Activated T-helper 1 cell treated with anti-CD3 and anti-CD28 coated beads, Interleukin-12 subunit alpha, Interleukin-12 subunit beta, Interleukin-2, Interleukin-4 antibody, amounts not matched to agents 30 ng/mL and 10 ng/mL and 1 ng/mL, durations not matched to agents 14 hours and 24 hours and 36 hours (primary cell): ENCODE results near the gene ASCC2. TPM values are rescaled to one million over a fixed set of nuclear protein-coding genes. Genes with fewer than 3 reads are reported as not detected.

ENCODE experiments used
- DNase-seq: peaks from one replicate; pipeline ENCODE4 v3.0.0; 2021; ENCODE audit warnings: low spot score
- H3K27ac Mint-ChIP-seq: one replicate; pipeline ENCODE4 v1.8.0; 2021; ENCODE audit warnings: mild to moderate bottlenecking, mixed read lengths
- H3K27me3 Mint-ChIP-seq: one replicate; pipeline ENCODE4 v1.8.0; 2022; ENCODE audit warnings: mild to moderate bottlenecking, moderate library complexity, mixed read lengths; ENCODE audit not compliant: insufficient read depth
- H3K36me3 Mint-ChIP-seq: one replicate; pipeline ENCODE4 v1.8.0; 2021; ENCODE audit warnings: low read depth, mixed read lengths
- H3K4me1 Mint-ChIP-seq: one replicate; pipeline ENCODE4 v1.8.0; 2021; ENCODE audit warnings: low read depth, mixed read lengths
- H3K4me3 Mint-ChIP-seq: one replicate; pipeline ENCODE4 v1.8.0; 2021; ENCODE audit warnings: mild to moderate bottlenecking, moderate library complexity, mixed read lengths
- H3K9me3 Mint-ChIP-seq: one replicate; pipeline ENCODE4 v1.8.0; 2021; ENCODE audit warnings: mixed read lengths
- intact Hi-C: fragments of 100-400 bp; cut with micrococcal nuclease; formaldehyde crosslinking; loops from one replicate; pipeline ENCODE4 v1.15.1; 2024
- total RNA-seq: library from RNA; stranded (reverse); gene quantifications from 2 replicates; pipeline ENCODE4 v1.2.3, GENCODE V29; 2022

ASCC2 gene
- total RNA-seq, 1 donor from 2014 or later: 84.5 TPM

- Mint-ChIP-seq H3K4me3 (no peak overlapping the region), H3K9me3 (no peaks in the 10 kb centered on the region), H3K4me1 (no peaks in the 10 kb centered on the region), H3K27ac (peak overlapping the region; percentile 29), H3K27me3 (no peaks in the 10 kb centered on the region), H3K36me3 (peaks cover 31% of the 10 kb centered on the region)
- intact Hi-C loops: no loop called here
- no peak for DNase-seq
These were observed 49.5 kb downstream of the ASCC2 start for GRCh38 chr22:29788339-29789279.

GRCh38 chr22:29787371-29787980, 50.6 kb downstream of the ASCC2 start:
- H3K27me3 Mint-ChIP-seq: no peaks in the 10 kb centered on the region
- intact Hi-C loops: no loop called here
- no peak for DNase-seq
- no peak overlapping the region for H3K27ac Mint-ChIP-seq
- H3K9me3 Mint-ChIP-seq: no peaks in the 10 kb centered on the region
- no peak overlapping the region for H3K4me3 Mint-ChIP-seq
- peaks cover 27% of the 10 kb centered on the region for H3K36me3 Mint-ChIP-seq
- H3K4me1 Mint-ChIP-seq: no peaks in the 10 kb centered on the region

- Mint-ChIP-seq H3K4me3 (no peak overlapping the region), H3K9me3 (no peaks in the 10 kb centered on the region), H3K4me1 (no peaks in the 10 kb centered on the region), H3K27ac (no peak overlapping the region), H3K36me3 (peaks cover 24% of the 10 kb centered on the region), H3K27me3 (no peaks in the 10 kb centered on the region)
- intact Hi-C loops: no loop called here
- no peak for DNase-seq
These were observed 52.0 kb downstream of the ASCC2 start for GRCh38 chr22:29786031-29786430.

- peaks cover 18% of the 10 kb centered on the region for H3K36me3 Mint-ChIP-seq
- intact Hi-C loops: no loop called here
- H3K4me3 Mint-ChIP-seq: no peak overlapping the region
- H3K9me3 Mint-ChIP-seq: no peaks in the 10 kb centered on the region
- H3K27ac Mint-ChIP-seq: no peak overlapping the region
- no peak for DNase-seq
- H3K4me1 Mint-ChIP-seq: no peaks in the 10 kb centered on the region
- H3K27me3 Mint-ChIP-seq: no peaks in the 10 kb centered on the region
These were observed 53.4 kb downstream of the ASCC2 start for GRCh38 chr22:29784451-29785361.

- H3K4me1 Mint-ChIP-seq: no peaks in the 10 kb centered on the region
- no peaks in the 10 kb centered on the region for H3K27me3 Mint-ChIP-seq
- H3K36me3 Mint-ChIP-seq: peaks cover 3% of the 10 kb centered on the region
- no peak overlapping the region for H3K4me3 Mint-ChIP-seq
- intact Hi-C loops: no loop called here
- no peak overlapping the region for H3K27ac Mint-ChIP-seq
- no peak for DNase-seq
- no peaks in the 10 kb centered on the region for H3K9me3 Mint-ChIP-seq
These were observed 55.8 kb downstream of the ASCC2 start for GRCh38 chr22:29782061-29782845.

- H3K27me3 Mint-ChIP-seq: no peaks in the 10 kb centered on the region
- H3K27ac Mint-ChIP-seq: no peak overlapping the region
- H3K4me1 Mint-ChIP-seq: no peaks in the 10 kb centered on the region
- intact Hi-C loops: no loop called here
- no peaks in the 10 kb centered on the region for H3K9me3 Mint-ChIP-seq
- DNase-seq: no peak
- no peak overlapping the region for H3K4me3 Mint-ChIP-seq
- no peaks in the 10 kb centered on the region for H3K36me3 Mint-ChIP-seq
These were observed 57.1 kb downstream of the ASCC2 start for GRCh38 chr22:29780748-29781676.

GRCh38 chr22:29780220-29780619, 57.9 kb downstream of the ASCC2 start:
- intact Hi-C loops: no loop called here
- no peaks in the 10 kb centered on the region for H3K4me1 Mint-ChIP-seq
- no peaks in the 10 kb centered on the region for H3K9me3 Mint-ChIP-seq
- no peak overlapping the region for H3K27ac Mint-ChIP-seq
- no peaks in the 10 kb centered on the region for H3K36me3 Mint-ChIP-seq
- no peaks in the 10 kb centered on the region for H3K27me3 Mint-ChIP-seq
- no peak for DNase-seq
- no peak overlapping the region for H3K4me3 Mint-ChIP-seq

- Mint-ChIP-seq H3K36me3 (peaks cover 16% of the 10 kb centered on the region), H3K4me1 (peaks cover 12% of the 10 kb centered on the region), H3K27ac (no peak overlapping the region), H3K27me3 (no peaks in the 10 kb centered on the region), H3K4me3 (no peak overlapping the region), H3K9me3 (no peaks in the 10 kb centered on the region)
- DNase-seq: no peak
- intact Hi-C loops: no loop called here
These were observed 64.8 kb downstream of the ASCC2 start for GRCh38 chr22:29773233-29773632.

GRCh38 chr22:29772170-29772641, 65.9 kb downstream of the ASCC2 start:
- peaks cover 22% of the 10 kb centered on the region for H3K36me3 Mint-ChIP-seq
- intact Hi-C loops: no loop called here
- H3K4me1 Mint-ChIP-seq: peaks cover 18% of the 10 kb centered on the region
- H3K27ac Mint-ChIP-seq: no peak overlapping the region
- H3K27me3 Mint-ChIP-seq: no peaks in the 10 kb centered on the region
- DNase-seq: no peak
- H3K4me3 Mint-ChIP-seq: no peak overlapping the region
- no peaks in the 10 kb centered on the region for H3K9me3 Mint-ChIP-seq

GRCh38 chr22:29769723-29770321, 68.3 kb downstream of the ASCC2 start:
- Mint-ChIP-seq H3K9me3 (no peaks in the 10 kb centered on the region), H3K4me1 (peaks cover 37% of the 10 kb centered on the region), H3K36me3 (peaks cover 24% of the 10 kb centered on the region), H3K27me3 (no peaks in the 10 kb centered on the region), H3K27ac (no peak overlapping the region), H3K4me3 (peak overlapping the region; percentile 22)
- intact Hi-C loops: loop anchor here (5.0 kb wide), 1 partner anchor 143 kb away; no protein-coding TSS in a partner anchor
- no peak for DNase-seq

- DNase-seq: no peak
- no peaks in the 10 kb centered on the region for H3K27me3 Mint-ChIP-seq
- peaks cover 24% of the 10 kb centered on the region for H3K36me3 Mint-ChIP-seq
- intact Hi-C loops: loop anchor here (5.0 kb wide), 1 partner anchor 141 kb away; no protein-coding TSS in a partner anchor
- peaks cover 40% of the 10 kb centered on the region for H3K4me1 Mint-ChIP-seq
- peak overlapping the region; percentile 88 for H3K27ac Mint-ChIP-seq
- H3K9me3 Mint-ChIP-seq: no peaks in the 10 kb centered on the region
- peak overlapping the region; percentile 98 for H3K4me3 Mint-ChIP-seq
These were observed 69.9 kb downstream of the ASCC2 start for GRCh38 chr22:29768052-29768693.
